Thyroid gland (tissue), 4 donors: ENCODE results near the gene MUL1.

ENCODE experiments used
- POLR2A ChIP-seq, 2 donors: fragments of 450-650 bp; IDR thresholded peaks; one replicate each; pipeline ENCODE4 v1.6.1; 2017; ENCODE audit warnings: antibody characterized with exemption in 2 of 2, mild to moderate bottlenecking in 2 of 2, moderate library complexity in 1 of 2
- TF ChIP-seq, protein P1 (sequence below), 6 experiments: fragments of 200-600 bp in 3 of 6; fragments of 450-650 bp in 3 of 6; sonication (generic) in 3 of 6; IDR thresholded peaks; one replicate each; pipeline ENCODE4 v1.5.1; 2016 to 2019; ENCODE audit warnings: antibody characterized with exemption in 6 of 6, mild to moderate bottlenecking in 2 of 6, inconsistent platforms in 1 of 6, moderate library complexity in 1 of 6

DNA sequence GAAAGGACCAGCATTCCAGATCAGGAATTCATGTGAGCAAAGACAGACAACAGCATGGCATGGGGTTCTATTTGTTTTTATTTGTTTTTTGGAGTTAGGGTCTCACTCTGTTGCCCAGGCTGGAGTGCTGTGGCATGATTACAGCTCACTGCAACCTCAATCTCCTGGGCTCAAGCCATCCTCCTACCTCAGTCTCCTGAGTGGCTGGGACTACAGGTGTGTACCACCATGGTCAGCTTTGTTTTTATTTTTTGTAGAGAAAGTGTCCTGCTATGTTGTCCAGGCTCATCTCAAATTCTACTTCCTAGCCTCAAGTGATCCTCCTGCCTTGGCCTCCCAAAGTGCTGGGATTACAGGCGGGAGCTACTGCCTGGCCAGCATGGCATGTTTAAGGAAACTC, 12.3 kb downstream of the MUL1 start:
- TF ChIP-seq, protein P1, sequence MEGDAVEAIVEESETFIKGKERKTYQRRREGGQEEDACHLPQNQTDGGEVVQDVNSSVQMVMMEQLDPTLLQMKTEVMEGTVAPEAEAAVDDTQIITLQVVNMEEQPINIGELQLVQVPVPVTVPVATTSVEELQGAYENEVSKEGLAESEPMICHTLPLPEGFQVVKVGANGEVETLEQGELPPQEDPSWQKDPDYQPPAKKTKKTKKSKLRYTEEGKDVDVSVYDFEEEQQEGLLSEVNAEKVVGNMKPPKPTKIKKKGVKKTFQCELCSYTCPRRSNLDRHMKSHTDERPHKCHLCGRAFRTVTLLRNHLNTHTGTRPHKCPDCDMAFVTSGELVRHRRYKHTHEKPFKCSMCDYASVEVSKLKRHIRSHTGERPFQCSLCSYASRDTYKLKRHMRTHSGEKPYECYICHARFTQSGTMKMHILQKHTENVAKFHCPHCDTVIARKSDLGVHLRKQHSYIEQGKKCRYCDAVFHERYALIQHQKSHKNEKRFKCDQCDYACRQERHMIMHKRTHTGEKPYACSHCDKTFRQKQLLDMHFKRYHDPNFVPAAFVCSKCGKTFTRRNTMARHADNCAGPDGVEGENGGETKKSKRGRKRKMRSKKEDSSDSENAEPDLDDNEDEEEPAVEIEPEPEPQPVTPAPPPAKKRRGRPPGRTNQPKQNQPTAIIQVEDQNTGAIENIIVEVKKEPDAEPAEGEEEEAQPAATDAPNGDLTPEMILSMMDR (IDR thresholded peaks at IDR 0.05), result no peak
- TF ChIP-seq POLR2A (IDR thresholded peaks at IDR 0.05), result no peak
